Epithelial cell of proximal tubule (primary cell): ENCODE measurements around the gene OR1I1. TPM values are rescaled to one million over a fixed set of nuclear protein-coding genes. Genes with fewer than 3 reads are reported as not detected.

Source experiments
- DNase-seq: peaks from one replicate; pipeline ENCODE4 v3.0.0-alpha.2; 2011; ENCODE audit warnings: low read depth
- H3K4me3 ChIP-seq: 2 replicates; pipeline ENCODE4 v1.5.1; 2011; ENCODE audit warnings: low read depth, mild to moderate bottlenecking, low read length
- total RNA-seq: library from RNA; depleted of rRNA; stranded (reverse); fragments of >200 nt; gene quantifications from 2 replicates; pipeline ENCODE4 v1.2.3, GENCODE V29; 2015
- TF ChIP-seq, protein P1 (sequence below): conservative IDR thresholded peaks from 2 replicates; pipeline ENCODE4 v1.5.1; 2012; ENCODE audit warnings: low read depth, mild to moderate bottlenecking, low read length

The OR1I1 gene
- total RNA-seq, 1 donor from 2014 or later, result not detected

DNA sequence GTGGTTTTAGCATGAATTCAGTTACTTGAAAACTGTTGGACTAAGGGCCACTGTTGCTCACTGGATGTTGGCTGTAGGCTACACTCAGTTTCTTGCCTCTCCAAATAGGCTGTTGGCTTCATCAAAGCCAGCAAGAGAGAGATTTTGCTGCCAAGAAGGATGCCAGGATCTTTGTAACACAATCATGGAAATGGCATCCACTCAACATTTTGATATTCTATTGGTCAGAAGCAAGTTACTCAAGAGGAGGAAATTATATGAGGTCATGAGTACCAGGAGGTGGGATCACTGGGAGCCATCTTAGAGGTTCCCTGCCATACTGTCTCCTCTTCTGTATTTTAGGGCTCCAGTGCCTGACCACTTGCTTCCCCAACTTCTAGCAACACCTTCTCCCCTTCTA lies 55.8 kb downstream of the OR1I1 start:
- no peak for DNase-seq
- TF ChIP-seq, protein P1, sequence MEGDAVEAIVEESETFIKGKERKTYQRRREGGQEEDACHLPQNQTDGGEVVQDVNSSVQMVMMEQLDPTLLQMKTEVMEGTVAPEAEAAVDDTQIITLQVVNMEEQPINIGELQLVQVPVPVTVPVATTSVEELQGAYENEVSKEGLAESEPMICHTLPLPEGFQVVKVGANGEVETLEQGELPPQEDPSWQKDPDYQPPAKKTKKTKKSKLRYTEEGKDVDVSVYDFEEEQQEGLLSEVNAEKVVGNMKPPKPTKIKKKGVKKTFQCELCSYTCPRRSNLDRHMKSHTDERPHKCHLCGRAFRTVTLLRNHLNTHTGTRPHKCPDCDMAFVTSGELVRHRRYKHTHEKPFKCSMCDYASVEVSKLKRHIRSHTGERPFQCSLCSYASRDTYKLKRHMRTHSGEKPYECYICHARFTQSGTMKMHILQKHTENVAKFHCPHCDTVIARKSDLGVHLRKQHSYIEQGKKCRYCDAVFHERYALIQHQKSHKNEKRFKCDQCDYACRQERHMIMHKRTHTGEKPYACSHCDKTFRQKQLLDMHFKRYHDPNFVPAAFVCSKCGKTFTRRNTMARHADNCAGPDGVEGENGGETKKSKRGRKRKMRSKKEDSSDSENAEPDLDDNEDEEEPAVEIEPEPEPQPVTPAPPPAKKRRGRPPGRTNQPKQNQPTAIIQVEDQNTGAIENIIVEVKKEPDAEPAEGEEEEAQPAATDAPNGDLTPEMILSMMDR, result no peak
- no peak overlapping the region for H3K4me3 ChIP-seq

- TF ChIP-seq, protein P1, result no peak
- no peak for DNase-seq
- no peak overlapping the region for H3K4me3 ChIP-seq
Observed at GRCh38 chr19:15138427-15138826, 56.4 kb downstream of the OR1I1 start.

- H3K4me3 ChIP-seq, result no peak overlapping the region
- TF ChIP-seq, protein P1, result no peak
- DNase-seq, result no peak
Observed at GRCh38 chr19:15141143-15141542, 59.1 kb downstream of the OR1I1 start.

- no peak for DNase-seq
- TF ChIP-seq, protein P1, result no peak
- no peak overlapping the region for H3K4me3 ChIP-seq
Observed at GRCh38 chr19:15142313-15142712, 60.3 kb downstream of the OR1I1 start.

Other genes with a start within 250 kb of the OR1I1 start
- gene OR7A5, start 247.0 kb upstream of the OR1I1 start, total RNA-seq, result not detected in 2 replicates
- gene OR7C1, start 247.0 kb upstream of the OR1I1 start, total RNA-seq, result not detected in 2 replicates
- not detected in 2 replicates for gene OR7A10, start 233.3 kb upstream of the OR1I1 start, total RNA-seq
- gene OR7A17, start 196.1 kb upstream of the OR1I1 start, total RNA-seq, result not detected in 2 replicates
- gene OR7C2, start 140.7 kb upstream of the OR1I1 start, total RNA-seq, result not detected in 2 replicates
- not detected in 2 replicates for gene SLC1A6, start 102.3 kb upstream of the OR1I1 start, total RNA-seq
- gene CASP14, start 32.7 kb upstream of the OR1I1 start, total RNA-seq, result not detected in 2 replicates
- 31.7 and 37.1 TPM in 2 replicates for gene SYDE1, start 25.2 kb downstream of the OR1I1 start, total RNA-seq
- gene NOTCH3, start 118.8 kb downstream of the OR1I1 start, total RNA-seq, result 3.8 and 19.6 TPM in 2 replicates
- gene EPHX3, start 150.2 kb downstream of the OR1I1 start, total RNA-seq, result 0.81 and 2.1 TPM in 2 replicates